ENCODE data around the gene SLF2.

SLF2 gene

GRCh38 chr10:101007099-101007711, 94.4 kb downstream of the SLF2 start:
- TF ChIP-seq POLR2A (IDR thresholded peaks at IDR 0.05; ENCODE audit: low read depth, low read length) (no peak), TAF1 (IDR thresholded peaks at IDR 0.05; ENCODE audit: low read depth, low read length) (no peak), PAX5 (IDR thresholded peaks at IDR 0.05; ENCODE audit: insufficient read depth, low read length, severe bottlenecking) (no peak), SPI1 (IDR thresholded peaks at IDR 0.05; ENCODE audit: low read depth, low read length) (no peak), POLR2AphosphoS5 (IDR thresholded peaks at IDR 0.05; ENCODE audit: low read depth, low read length) (no peak), POU2F2 (IDR thresholded peaks at IDR 0.05; ENCODE audit: low read depth, low read length) (no peak)
- FAIRE-seq: no peak
- DNase-seq (ENCODE audit: insufficient read length, low spot score): no peak

- no peak for DNase-seq (ENCODE audit: insufficient read length, low spot score)
- no peak for FAIRE-seq
- TF ChIP-seq POLR2A (IDR thresholded peaks at IDR 0.05; ENCODE audit: low read depth, low read length) (no peak), TAF1 (IDR thresholded peaks at IDR 0.05; ENCODE audit: low read depth, low read length) (no peak), PAX5 (IDR thresholded peaks at IDR 0.05; ENCODE audit: insufficient read depth, low read length, severe bottlenecking) (no peak), POU2F2 (IDR thresholded peaks at IDR 0.05; ENCODE audit: low read depth, low read length) (no peak), SPI1 (IDR thresholded peaks at IDR 0.05; ENCODE audit: low read depth, low read length) (no peak), POLR2AphosphoS5 (IDR thresholded peaks at IDR 0.05; ENCODE audit: low read depth, low read length) (no peak)
These were observed 95.4 kb downstream of the SLF2 start for GRCh38 chr10:101007915-101008822.

- no peak for FAIRE-seq
- DNase-seq (ENCODE audit: insufficient read length, low spot score): no peak
- TF ChIP-seq PAX5 (IDR thresholded peaks at IDR 0.05; ENCODE audit: insufficient read depth, low read length, severe bottlenecking) (no peak), POLR2A (IDR thresholded peaks at IDR 0.05; ENCODE audit: low read depth, low read length) (no peak), POLR2AphosphoS5 (IDR thresholded peaks at IDR 0.05; ENCODE audit: low read depth, low read length) (no peak), POU2F2 (IDR thresholded peaks at IDR 0.05; ENCODE audit: low read depth, low read length) (no peak), TAF1 (IDR thresholded peaks at IDR 0.05; ENCODE audit: low read depth, low read length) (no peak), SPI1 (IDR thresholded peaks at IDR 0.05; ENCODE audit: low read depth, low read length) (no peak)
These were observed 96.2 kb downstream of the SLF2 start for GRCh38 chr10:101008823-101009423.

- DNase-seq (ENCODE audit: insufficient read length, low spot score) (no peak), FAIRE-seq (no peak)
- TF ChIP-seq SPI1 (IDR thresholded peaks at IDR 0.05; ENCODE audit: low read depth, low read length) (no peak), POU2F2 (IDR thresholded peaks at IDR 0.05; ENCODE audit: low read depth, low read length) (no peak), PAX5 (IDR thresholded peaks at IDR 0.05; ENCODE audit: insufficient read depth, low read length, severe bottlenecking) (no peak)
These were observed 97.6 kb downstream of the SLF2 start for GRCh38 chr10:101010329-101010728.

GRCh38 chr10:101011517-101012423, 99.0 kb downstream of the SLF2 start:
- FAIRE-seq (no peak), DNase-seq (ENCODE audit: insufficient read length, low spot score) (no peak)
- no peak for TF ChIP-seq SPI1 (IDR thresholded peaks at IDR 0.05; ENCODE audit: low read depth, low read length)
- TF ChIP-seq POLR2AphosphoS5 (IDR thresholded peaks at IDR 0.05; ENCODE audit: low read depth, low read length): no peak
- TF ChIP-seq PAX5 (IDR thresholded peaks at IDR 0.05; ENCODE audit: insufficient read depth, low read length, severe bottlenecking): no peak
- no peak for TF ChIP-seq POLR2A (IDR thresholded peaks at IDR 0.05; ENCODE audit: low read depth, low read length)
- no peak for TF ChIP-seq TAF1 (IDR thresholded peaks at IDR 0.05; ENCODE audit: low read depth, low read length)
- TF ChIP-seq POU2F2 (IDR thresholded peaks at IDR 0.05; ENCODE audit: low read depth, low read length): no peak

- peak; percentile 99 for FAIRE-seq
- no peak for DNase-seq (ENCODE audit: insufficient read length, low spot score)
- 0 out of 2 replicates have a peak, but pooled peaks have one; percentile 13 for TF ChIP-seq POU2F2 (IDR thresholded peaks at IDR 0.05; ENCODE audit: low read depth, low read length)
- TF ChIP-seq POLR2AphosphoS5 (IDR thresholded peaks at IDR 0.05; ENCODE audit: low read depth, low read length): no peak
These were observed 100.0 kb downstream of the SLF2 start for GRCh38 chr10:101012525-101013364.

GRCh38 chr10:101013365-101013825, 100.6 kb downstream of the SLF2 start:
- TF ChIP-seq SPI1 (IDR thresholded peaks at IDR 0.05; ENCODE audit: low read depth, low read length) (no peak), PAX5 (IDR thresholded peaks at IDR 0.05; ENCODE audit: insufficient read depth, low read length, severe bottlenecking) (no peak), POU2F2 (IDR thresholded peaks at IDR 0.05; ENCODE audit: low read depth, low read length) (no peak), POLR2AphosphoS5 (IDR thresholded peaks at IDR 0.05; ENCODE audit: low read depth, low read length) (no peak), POLR2A (IDR thresholded peaks at IDR 0.05; ENCODE audit: low read depth, low read length) (no peak), TAF1 (IDR thresholded peaks at IDR 0.05; ENCODE audit: low read depth, low read length) (no peak)
- DNase-seq (ENCODE audit: insufficient read length, low spot score) (no peak), FAIRE-seq (no peak)

- FAIRE-seq: peak; percentile 85
These were observed 101.6 kb downstream of the SLF2 start for GRCh38 chr10:101014230-101014884.

More at GRCh38 chr10:101014230-101014884, 101.6 kb downstream of the SLF2 start:
- no peak for DNase-seq (ENCODE audit: insufficient read length, low spot score)
- no peak for TF ChIP-seq POLR2A (IDR thresholded peaks at IDR 0.05; ENCODE audit: low read depth, low read length)
- no peak for TF ChIP-seq SPI1 (IDR thresholded peaks at IDR 0.05; ENCODE audit: low read depth, low read length)
- TF ChIP-seq PAX5 (IDR thresholded peaks at IDR 0.05; ENCODE audit: insufficient read depth, low read length, severe bottlenecking): no peak
- TF ChIP-seq POLR2AphosphoS5 (IDR thresholded peaks at IDR 0.05; ENCODE audit: low read depth, low read length): no peak
- TF ChIP-seq POU2F2 (IDR thresholded peaks at IDR 0.05; ENCODE audit: low read depth, low read length): no peak
- TF ChIP-seq TAF1 (IDR thresholded peaks at IDR 0.05; ENCODE audit: low read depth, low read length): no peak
